HepG2 (cell line): Measurements from ENCODE around the gene GALNT10. TPM values are rescaled to one million over a fixed set of nuclear protein-coding genes. Genes with fewer than 3 reads are reported as not detected.

ENCODE experiments used
- ATAC-seq: fragments of 200-7000 bp; cut with Tn5 transposase; 3 replicates; pipeline ENCODE4 v1.9.1; 2020; ENCODE audit warnings: mild to moderate bottlenecking, moderate library complexity
- BruUV-seq: library from RNA; stranded (reverse); fragments of 400-500 nt; replicated peaks from 2 replicates; lab custom pipeline; 2021; lab: Mats Ljungman, UMichigan
- CTCF ChIA-PET: fragments of 300-600 bp; formaldehyde crosslinking; extraction: SDS; loops from one replicate; lab custom pipeline; 2021; ENCODE audit warnings: low total read pairs, inconsistent platforms, low intra/inter-chr PET ratio; lab: Yijun Ruan, JAX
- POLR2A ChIA-PET: fragments of 350-600 bp; sonication (Branson Sonifier 250); formaldehyde crosslinking; loops from one replicate; lab custom pipeline; 2020; ENCODE audit warnings: antibody characterized with exemption, inconsistent platforms; lab: Yijun Ruan, JAX
- DNase-seq: peaks from one replicate; pipeline ENCODE4 v3.0.0-alpha.2; 2015; ENCODE audit warnings: low spot score
- FAIRE-seq: peaks from 3 replicates; lab custom pipeline; 2011; peaks lifted over from hg19 to GRCh38; lab: Jason Lieb, UNC
- H2AFZ ChIP-seq: one replicate; pipeline ENCODE4 v1.6.1; 2011; ENCODE audit warnings: low read length, inconsistent platforms
- H3K27ac ChIP-seq: fragments of 300-600 bp; 3 replicates; pipeline ENCODE4 v1.8.0; 2011; ENCODE audit warnings: mixed run types, mild to moderate bottlenecking, mixed read lengths, low read length, inconsistent platforms; ENCODE audit not compliant: insufficient read depth; ENCODE audit errors: extremely low read length
- H3K27me3 ChIP-seq, 2 experiments: fragments of 200-600 bp in 1 of 2; 2 replicates in 1 of 2; 3 replicates in 1 of 2; pipeline versions ENCODE4 v1.6.0 to v1.8.0; 2011; ENCODE audit warnings: low read length in 2 of 2, mild to moderate bottlenecking in 2 of 2, moderate library complexity in 2 of 2, inconsistent platforms in 1 of 2; ENCODE audit not compliant: insufficient read depth in 2 of 2, control insufficient read depth in 1 of 2
- H3K36me3 ChIP-seq, 2 experiments: fragments of 200-600 bp in 1 of 2; replicated peaks in 1 of 2; 2 replicates in 1 of 2; 3 replicates in 1 of 2; pipeline versions ENCODE4 v1.5.1 to v1.8.0; 2011; ENCODE audit warnings: low read length in 2 of 2, inconsistent platforms in 1 of 2; ENCODE audit not compliant: insufficient read depth in 2 of 2, control insufficient read depth in 1 of 2
- H3K4me1 ChIP-seq: 2 replicates; pipeline ENCODE4 v1.5.1; 2012; ENCODE audit warnings: low read length, inconsistent platforms; ENCODE audit not compliant: insufficient read depth
- H3K4me2 ChIP-seq: 2 replicates; pipeline ENCODE4 v1.6.0; 2011; ENCODE audit warnings: low read depth, low read length, inconsistent platforms
- H3K4me3 ChIP-seq, 3 experiments: fragments of 200-600 bp in 1 of 3; sonication (generic), shearing (Covaris generic) in 1 of 3; replicated peaks in 1 of 3; 2 replicates each; pipeline ENCODE4 v1.5.1; 2011 to 2016; ENCODE audit warnings: low read length in 3 of 3, inconsistent platforms in 2 of 3, low read depth in 2 of 3, mild to moderate bottlenecking in 2 of 3, control low read depth in 1 of 3, mixed read lengths in 1 of 3; ENCODE audit not compliant: insufficient read depth in 1 of 3
- H3K79me2 ChIP-seq: one replicate; pipeline ENCODE4 v1.6.1; 2011; ENCODE audit warnings: low read length, inconsistent platforms; ENCODE audit not compliant: insufficient read depth
- H3K9ac ChIP-seq: 2 replicates; pipeline ENCODE4 v1.6.0; 2011; ENCODE audit warnings: mild to moderate bottlenecking, low read depth, low read length, inconsistent platforms; ENCODE audit not compliant: insufficient read depth
- H3K9me3 ChIP-seq: 2 replicates; pipeline ENCODE4 v1.5.1; 2012; ENCODE audit warnings: mild to moderate bottlenecking, low read length
- H4K20me1 ChIP-seq: 2 replicates; pipeline ENCODE4 v1.6.0; 2011; ENCODE audit warnings: inconsistent platforms, mild to moderate bottlenecking, low read length, moderate library complexity; ENCODE audit not compliant: insufficient read depth
- NR2F2 ChIP-seq: IDR thresholded peaks from 2 replicates; pipeline ENCODE4 v1.6.1; 2012; ENCODE audit warnings: low read depth, inconsistent platforms, borderline replicate concordance
- POLR2G ChIP-seq: fragments of 200-400 bp; formaldehyde crosslinking; IDR thresholded peaks from 2 replicates; pipeline ENCODE4 v1.6.1; 2018; ENCODE audit warnings: mild to moderate bottlenecking, low read depth, low read length, moderate library complexity
- ZNF572 ChIP-seq: sonication (generic); formaldehyde crosslinking; IDR thresholded peaks from 2 replicates; pipeline ENCODE4 v1.5.1; 2020; ENCODE audit warnings: mild to moderate bottlenecking, missing genetic modification reagents
- WGBS: methylation state at CpG from one replicate; pipeline ENCODE4 v1.1.6; 2017; ENCODE audit warnings: low lambda C conversion rate; 5-methylcytosine and 5-hydroxymethylcytosine counted together
- in situ Hi-C: cut with HindIII; loops from 2 replicates; pipeline ENCODE4 v1.10.0; 2017; ENCODE audit warnings: low pct_unique_long_range_greater_than_20kb; ENCODE audit not compliant: extremely low pct_ligation_motif_present
- intact Hi-C: fragments of 100-400 bp; cut with micrococcal nuclease; formaldehyde crosslinking; loops from one replicate; pipeline ENCODE4 v1.10.0; 2022; ENCODE audit not compliant: unreplicated experiment
- polyA plus RNA-seq, 8 experiments: library from polyadenylated mRNA; depleted of rRNA in 3 of 8; stranded (reverse) in 7 of 8; unstranded in 1 of 8; fragments of >200 nt; fragmentation: Illumina TruSeq in 4 of 8; extraction: Trizol in 4 of 8; gene quantifications; 2 replicates each; pipeline versions ENCODE4 v1.2.1 to v1.2.3, GENCODE V29; 2011 to 2016; ENCODE audit warnings: low read depth in 4 of 8, missing spikeins in 1 of 8, mixed read lengths in 1 of 8; ENCODE audit not compliant: insufficient read depth in 1 of 8
- total RNA-seq, 5 experiments: library from RNA; depleted of rRNA; stranded (reverse); fragments of >200 nt; fragmentation: Illumina TruSeq; extraction: Trizol; gene quantifications; 2 replicates each; pipeline ENCODE4 v1.2.3, GENCODE V29; 2016; ENCODE audit warnings: low read depth in 1 of 5
- TF ChIP-seq, protein P1 (sequence below): sonication (generic); formaldehyde crosslinking; IDR thresholded peaks from 2 replicates; pipeline ENCODE4 v1.4.0; 2020; ENCODE audit warnings: missing genetic modification reagents, borderline replicate concordance

GALNT10 gene
- total and polyA plus RNA-seq, 2 of the 13 experiments (the other 11 are each of a cell fraction or from before 2014, with no cell fraction given) = 8.1 to 11.2 TPM

DNA sequence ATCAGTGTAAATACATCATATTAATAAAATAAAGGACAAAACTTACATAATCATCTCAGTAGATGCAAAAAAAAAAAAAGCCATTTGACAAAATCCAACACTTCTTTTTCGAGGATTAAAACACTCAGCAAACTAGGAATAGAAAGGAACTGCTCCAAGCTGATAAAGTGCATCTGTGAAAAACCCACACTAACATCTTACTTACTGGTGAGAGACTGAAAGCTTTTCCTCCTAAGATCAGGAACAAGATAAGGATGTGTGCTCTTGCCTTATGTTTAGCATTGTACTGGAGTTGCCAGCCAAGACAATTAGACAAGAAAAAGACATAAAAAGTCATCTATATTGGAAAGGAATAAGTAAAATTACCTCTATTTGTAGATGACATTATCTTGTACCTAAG is 135.0 kb downstream of the GALNT10 start:
- in situ Hi-C loops = no loop called here
- ATAC-seq = no peak
- no peak for FAIRE-seq
- Histone ChIP-seq H3K4me2 (no peak overlapping the region), H3K36me3 (peaks cover 0 to 1% of the 10 kb centered on the region in 2 experiments; a peak in 2 of 5 replicates), H3K4me3 (no peak overlapping the region), H3K9ac (no peak overlapping the region), H3K4me1 (no peaks in the 10 kb centered on the region), H3K27me3 (no peaks in the 10 kb centered on the region), H2AFZ (no peak overlapping the region), H3K79me2 (no peaks in the 10 kb centered on the region), H4K20me1 (no peaks in the 10 kb centered on the region), H3K9me3 (no peaks in the 10 kb centered on the region), H3K27ac (no peak overlapping the region)
- CTCF ChIA-PET = no interaction called here
- no peak for DNase-seq
- intact Hi-C loops = no loop called here
- POLR2A ChIA-PET = no interaction called here
- WGBS = 62% methylated on average over 1 of the region's 1 CpG
- no TSS peak for BruUV-seq
- TF ChIP-seq ZNF572 = no peak

DNA sequence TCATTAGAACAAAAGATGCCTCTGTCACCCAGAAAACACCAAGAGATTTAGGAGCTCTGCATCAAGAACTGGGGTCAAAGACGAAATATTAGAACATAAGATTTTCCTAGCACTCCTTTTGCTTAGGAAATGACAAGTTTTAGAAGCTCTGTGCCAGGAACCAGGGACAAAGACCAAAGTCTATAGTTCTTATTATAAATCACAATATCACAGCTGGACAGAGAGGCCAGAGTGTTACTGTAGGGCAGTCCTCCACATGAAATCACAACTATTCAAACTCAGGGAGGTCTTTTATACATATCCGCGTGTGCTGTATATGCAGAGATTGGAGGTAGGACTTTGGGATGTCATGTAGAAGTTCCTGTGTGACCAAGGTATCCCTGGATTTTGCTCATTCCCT is 138.5 kb downstream of the GALNT10 start:
- WGBS = 89% methylated on average over 3 of the region's 3 CpGs
- H2AFZ ChIP-seq = no peak overlapping the region
- in situ Hi-C loops = no loop called here
- H4K20me1 ChIP-seq = no peaks in the 10 kb centered on the region
- H3K36me3 ChIP-seq = no peaks in the 10 kb centered on the region; a peak in 1 of 5 replicates
- CTCF ChIA-PET = no interaction called here
- H3K79me2 ChIP-seq = no peaks in the 10 kb centered on the region
- H3K9ac ChIP-seq = no peak overlapping the region
- H3K4me3 ChIP-seq = no peak overlapping the region
- intact Hi-C loops = no loop called here
- ATAC-seq (no peak), DNase-seq (no peak)
- BruUV-seq = no TSS peak
- no peaks in the 10 kb centered on the region for H3K4me1 ChIP-seq
- no peaks in the 10 kb centered on the region for H3K9me3 ChIP-seq
- POLR2A ChIA-PET = no interaction called here
- TF ChIP-seq, protein P1, sequence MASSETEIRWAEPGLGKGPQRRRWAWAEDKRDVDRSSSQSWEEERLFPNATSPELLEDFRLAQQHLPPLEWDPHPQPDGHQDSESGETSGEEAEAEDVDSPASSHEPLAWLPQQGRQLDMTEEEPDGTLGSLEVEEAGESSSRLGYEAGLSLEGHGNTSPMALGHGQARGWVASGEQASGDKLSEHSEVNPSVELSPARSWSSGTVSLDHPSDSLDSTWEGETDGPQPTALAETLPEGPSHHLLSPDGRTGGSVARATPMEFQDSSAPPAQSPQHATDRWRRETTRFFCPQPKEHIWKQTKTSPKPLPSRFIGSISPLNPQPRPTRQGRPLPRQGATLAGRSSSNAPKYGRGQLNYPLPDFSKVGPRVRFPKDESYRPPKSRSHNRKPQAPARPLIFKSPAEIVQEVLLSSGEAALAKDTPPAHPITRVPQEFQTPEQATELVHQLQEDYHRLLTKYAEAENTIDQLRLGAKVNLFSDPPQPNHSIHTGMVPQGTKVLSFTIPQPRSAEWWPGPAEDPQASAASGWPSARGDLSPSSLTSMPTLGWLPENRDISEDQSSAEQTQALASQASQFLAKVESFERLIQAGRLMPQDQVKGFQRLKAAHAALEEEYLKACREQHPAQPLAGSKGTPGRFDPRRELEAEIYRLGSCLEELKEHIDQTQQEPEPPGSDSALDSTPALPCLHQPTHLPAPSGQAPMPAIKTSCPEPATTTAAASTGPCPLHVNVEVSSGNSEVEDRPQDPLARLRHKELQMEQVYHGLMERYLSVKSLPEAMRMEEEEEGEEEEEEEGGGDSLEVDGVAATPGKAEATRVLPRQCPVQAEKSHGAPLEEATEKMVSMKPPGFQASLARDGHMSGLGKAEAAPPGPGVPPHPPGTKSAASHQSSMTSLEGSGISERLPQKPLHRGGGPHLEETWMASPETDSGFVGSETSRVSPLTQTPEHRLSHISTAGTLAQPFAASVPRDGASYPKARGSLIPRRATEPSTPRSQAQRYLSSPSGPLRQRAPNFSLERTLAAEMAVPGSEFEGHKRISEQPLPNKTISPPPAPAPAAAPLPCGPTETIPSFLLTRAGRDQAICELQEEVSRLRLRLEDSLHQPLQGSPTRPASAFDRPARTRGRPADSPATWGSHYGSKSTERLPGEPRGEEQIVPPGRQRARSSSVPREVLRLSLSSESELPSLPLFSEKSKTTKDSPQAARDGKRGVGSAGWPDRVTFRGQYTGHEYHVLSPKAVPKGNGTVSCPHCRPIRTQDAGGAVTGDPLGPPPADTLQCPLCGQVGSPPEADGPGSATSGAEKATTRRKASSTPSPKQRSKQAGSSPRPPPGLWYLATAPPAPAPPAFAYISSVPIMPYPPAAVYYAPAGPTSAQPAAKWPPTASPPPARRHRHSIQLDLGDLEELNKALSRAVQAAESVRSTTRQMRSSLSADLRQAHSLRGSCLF (CRISPR knock-in tag) = no peak
- TF ChIP-seq NR2F2 = no peak
- TF ChIP-seq POLR2G = no peak
- TF ChIP-seq, all 625 proteins: peak for 0
- Histone ChIP-seq H3K27ac (no peak overlapping the region), H3K4me2 (no peak overlapping the region), H3K27me3 (no peaks in the 10 kb centered on the region)
- FAIRE-seq = no peak
